GM23248 (cell line): Measurements from ENCODE around the gene RFX8.

Experiments used
- EZH2 ChIP-seq: fragments of 200-600 bp; sonication (generic); IDR thresholded peaks from 2 replicates; pipeline ENCODE4 v1.6.1; 2018; ENCODE audit warnings: antibody characterized with exemption, mild to moderate bottlenecking; ENCODE audit not compliant: insufficient read depth, poor library complexity, severe bottlenecking
- EZH2phosphoT487 ChIP-seq: fragments of 200-600 bp; sonication (generic); IDR thresholded peaks from 2 replicates; pipeline ENCODE4 v1.6.1; 2018; ENCODE audit warnings: antibody characterized with exemption, moderate library complexity, mild to moderate bottlenecking, low read depth; ENCODE audit not compliant: insufficient read depth

DNA sequence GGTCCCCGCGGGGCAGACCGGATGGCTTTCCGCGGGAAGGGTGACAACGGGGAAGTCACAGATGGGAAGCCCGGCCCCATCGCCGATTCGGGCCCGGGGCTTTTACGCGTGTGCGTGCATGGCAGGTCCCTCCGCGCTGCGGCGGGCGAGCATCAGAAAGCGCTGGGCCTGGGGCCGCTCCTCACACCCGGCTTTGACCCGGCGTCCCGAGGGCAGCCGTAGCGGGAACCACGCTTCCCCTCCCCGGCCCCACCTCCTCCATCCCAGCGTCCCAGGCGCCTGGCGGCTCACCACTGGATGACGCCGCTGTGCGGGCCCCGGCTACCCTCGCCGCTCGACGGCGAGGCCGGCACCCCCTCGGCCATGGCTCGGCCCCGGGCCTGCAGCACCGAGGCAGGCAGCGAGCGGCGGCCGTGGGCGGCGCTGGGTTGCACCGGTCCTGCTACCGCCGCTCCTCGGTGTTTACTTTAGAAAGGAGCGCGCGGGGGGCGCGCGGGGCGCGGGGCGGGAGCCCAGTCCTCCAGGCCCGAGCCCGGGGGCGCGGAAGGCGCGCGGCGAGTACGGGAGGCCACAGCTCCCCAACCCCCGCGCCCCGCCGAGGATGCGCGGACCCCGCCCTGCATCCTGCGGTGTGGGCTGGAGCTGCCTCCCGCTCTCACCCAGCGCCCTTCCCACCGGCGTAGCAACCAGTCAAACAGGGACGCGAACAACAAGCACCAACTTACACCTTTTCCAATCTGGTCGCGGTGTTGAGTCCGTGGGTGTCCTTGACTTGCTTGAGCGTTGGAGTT is 806 bp downstream of the RFX8 start:
- TF ChIP-seq EZH2, result no peak
- TF ChIP-seq EZH2phosphoT487, result no peak
